Osteoblast (primary cell): Measurements from ENCODE around the gene FARSB. TPM values are rescaled to one million over a fixed set of nuclear protein-coding genes. Genes with fewer than 3 reads are reported as not detected.

Source experiments
- DNase-seq: peaks from one replicate; pipeline ENCODE4 v3.0.0; 2011; ENCODE audit warnings: low spot score, mixed read lengths; ENCODE audit not compliant: insufficient read length; ENCODE audit errors: missing footprints
- H2AFZ ChIP-seq: 2 replicates; pipeline ENCODE4 v1.6.0; 2011; ENCODE audit warnings: mild to moderate bottlenecking, low read length
- H3K27ac ChIP-seq: 2 replicates; pipeline ENCODE4 v1.5.1; 2011; ENCODE audit warnings: mild to moderate bottlenecking, low read depth, low read length, moderate library complexity
- H3K27me3 ChIP-seq: 2 replicates; pipeline ENCODE4 v1.6.0; 2012; ENCODE audit warnings: mild to moderate bottlenecking, control low read depth, inconsistent platforms, low read length, moderate library complexity; ENCODE audit not compliant: insufficient read depth
- H3K36me3 ChIP-seq: 2 replicates; pipeline ENCODE4 v1.5.1; 2011; ENCODE audit warnings: mild to moderate bottlenecking, low read length, control low read depth, moderate library complexity; ENCODE audit not compliant: insufficient read depth
- H3K4me1 ChIP-seq: 2 replicates; pipeline ENCODE4 v1.5.1; 2011; ENCODE audit warnings: mild to moderate bottlenecking, low read length, control low read depth, moderate library complexity; ENCODE audit not compliant: insufficient read depth
- H3K4me2 ChIP-seq: 2 replicates; pipeline ENCODE4 v1.6.0; 2011; ENCODE audit warnings: mild to moderate bottlenecking, low read length; ENCODE audit not compliant: insufficient read depth
- H3K4me3 ChIP-seq: fragments of 200-600 bp; sonication (generic); 3 replicates; pipeline ENCODE4 v1.5.1; 2012; ENCODE audit warnings: mild to moderate bottlenecking, low read length, inconsistent platforms; ENCODE audit not compliant: insufficient read depth
- H3K79me2 ChIP-seq: 2 replicates; pipeline ENCODE4 v1.6.0; 2012; ENCODE audit warnings: mild to moderate bottlenecking, low read length, control low read depth, inconsistent platforms; ENCODE audit not compliant: insufficient read depth
- H3K9me3 ChIP-seq: 2 replicates; pipeline ENCODE4 v1.5.1; 2011; ENCODE audit warnings: low read depth, low read length, control low read depth
- H4K20me1 ChIP-seq: 2 replicates; pipeline ENCODE4 v1.6.0; 2012; ENCODE audit warnings: mild to moderate bottlenecking, low read length, control low read depth; ENCODE audit not compliant: insufficient read depth
- total RNA-seq: library from RNA; depleted of rRNA; stranded (reverse); fragments of >200 nt; gene quantifications from 2 replicates; pipeline ENCODE4 v1.2.3, GENCODE V29; 2012
- TF ChIP-seq, protein P1 (sequence below): IDR thresholded peaks from 2 replicates; pipeline ENCODE4 v1.5.1; 2011; ENCODE audit warnings: mild to moderate bottlenecking, low read depth, low read length, moderate library complexity; ENCODE audit errors: extremely low read depth

The FARSB gene
- total RNA-seq, 1 donor, result 15.2 TPM

DNA sequence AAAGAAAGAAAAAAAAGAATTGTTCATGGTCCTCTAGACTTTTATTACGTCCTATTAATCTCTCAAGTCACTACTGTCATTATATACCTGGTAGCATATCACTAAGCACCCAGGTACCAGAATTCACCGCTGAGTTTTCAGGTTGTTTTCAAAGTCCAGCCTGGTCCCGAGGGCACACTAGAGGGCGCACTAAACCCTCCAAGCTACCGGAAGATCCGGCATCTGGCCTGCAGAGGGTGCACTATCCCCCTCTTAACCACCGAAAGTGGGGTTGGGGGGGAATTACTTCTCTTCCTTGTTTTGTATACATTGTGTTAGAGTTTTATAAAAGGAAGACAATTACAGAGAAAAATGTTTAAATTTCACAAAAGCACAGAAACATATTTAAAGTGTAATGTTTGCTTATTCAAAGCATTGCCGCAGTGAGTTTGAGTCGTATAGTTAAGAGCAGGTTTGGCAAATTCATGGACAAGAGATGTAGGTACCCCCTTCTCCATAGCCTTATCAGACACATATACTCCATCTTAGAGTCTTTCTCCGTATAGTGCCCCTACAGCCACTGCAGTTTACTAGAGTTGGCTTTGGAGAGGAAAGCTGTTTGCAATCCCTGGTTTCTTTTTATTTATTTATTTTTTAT lies 34.8 kb upstream of the FARSB start:
- peak overlapping the region; percentile 73 for H2AFZ ChIP-seq
- H3K79me2 ChIP-seq, result no peaks in the 10 kb centered on the region
- TF ChIP-seq, protein P1, sequence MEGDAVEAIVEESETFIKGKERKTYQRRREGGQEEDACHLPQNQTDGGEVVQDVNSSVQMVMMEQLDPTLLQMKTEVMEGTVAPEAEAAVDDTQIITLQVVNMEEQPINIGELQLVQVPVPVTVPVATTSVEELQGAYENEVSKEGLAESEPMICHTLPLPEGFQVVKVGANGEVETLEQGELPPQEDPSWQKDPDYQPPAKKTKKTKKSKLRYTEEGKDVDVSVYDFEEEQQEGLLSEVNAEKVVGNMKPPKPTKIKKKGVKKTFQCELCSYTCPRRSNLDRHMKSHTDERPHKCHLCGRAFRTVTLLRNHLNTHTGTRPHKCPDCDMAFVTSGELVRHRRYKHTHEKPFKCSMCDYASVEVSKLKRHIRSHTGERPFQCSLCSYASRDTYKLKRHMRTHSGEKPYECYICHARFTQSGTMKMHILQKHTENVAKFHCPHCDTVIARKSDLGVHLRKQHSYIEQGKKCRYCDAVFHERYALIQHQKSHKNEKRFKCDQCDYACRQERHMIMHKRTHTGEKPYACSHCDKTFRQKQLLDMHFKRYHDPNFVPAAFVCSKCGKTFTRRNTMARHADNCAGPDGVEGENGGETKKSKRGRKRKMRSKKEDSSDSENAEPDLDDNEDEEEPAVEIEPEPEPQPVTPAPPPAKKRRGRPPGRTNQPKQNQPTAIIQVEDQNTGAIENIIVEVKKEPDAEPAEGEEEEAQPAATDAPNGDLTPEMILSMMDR, result peak; percentile 100
- H3K4me2 ChIP-seq, result peak overlapping the region; percentile 52
- H3K4me3 ChIP-seq, result no peak overlapping the region
- DNase-seq, result peak; percentile 93
- no peaks in the 10 kb centered on the region for H4K20me1 ChIP-seq
- H3K36me3 ChIP-seq, result no peaks in the 10 kb centered on the region
- peaks cover 5% of the 10 kb centered on the region for H3K4me1 ChIP-seq
- H3K9me3 ChIP-seq, result no peaks in the 10 kb centered on the region
- H3K27ac ChIP-seq, result no peak overlapping the region
- peaks cover 6% of the 10 kb centered on the region for H3K27me3 ChIP-seq

DNA sequence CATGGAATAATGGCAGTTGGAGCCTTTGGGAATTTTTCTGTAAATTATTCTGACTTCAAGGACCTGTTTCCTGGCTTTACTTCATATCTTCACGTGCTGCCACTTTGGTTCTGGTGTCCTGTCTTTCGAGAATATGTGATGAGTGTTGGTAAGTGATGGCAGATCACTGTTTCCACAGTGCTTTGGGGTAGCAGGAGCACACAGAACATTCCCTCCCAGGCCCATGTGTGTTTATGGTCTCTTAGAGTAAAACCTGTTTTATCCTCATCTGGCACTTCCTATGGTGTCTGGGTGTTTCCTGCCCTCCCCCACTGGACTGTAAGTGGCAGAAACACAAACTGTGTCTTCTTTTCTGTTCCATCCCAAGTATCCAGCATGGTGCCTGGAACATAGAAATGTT lies 33.4 kb upstream of the FARSB start:
- Histone ChIP-seq H3K4me2 (no peak overlapping the region), H3K79me2 (no peaks in the 10 kb centered on the region), H3K36me3 (no peaks in the 10 kb centered on the region), H3K4me3 (no peak overlapping the region), H3K27me3 (peaks cover 6% of the 10 kb centered on the region), H2AFZ (peak overlapping the region; percentile 72), H3K27ac (no peak overlapping the region), H3K9me3 (no peaks in the 10 kb centered on the region), H4K20me1 (no peaks in the 10 kb centered on the region), H3K4me1 (peaks cover 5% of the 10 kb centered on the region)
- no peak for DNase-seq
- TF ChIP-seq, protein P1, result no peak

DNA sequence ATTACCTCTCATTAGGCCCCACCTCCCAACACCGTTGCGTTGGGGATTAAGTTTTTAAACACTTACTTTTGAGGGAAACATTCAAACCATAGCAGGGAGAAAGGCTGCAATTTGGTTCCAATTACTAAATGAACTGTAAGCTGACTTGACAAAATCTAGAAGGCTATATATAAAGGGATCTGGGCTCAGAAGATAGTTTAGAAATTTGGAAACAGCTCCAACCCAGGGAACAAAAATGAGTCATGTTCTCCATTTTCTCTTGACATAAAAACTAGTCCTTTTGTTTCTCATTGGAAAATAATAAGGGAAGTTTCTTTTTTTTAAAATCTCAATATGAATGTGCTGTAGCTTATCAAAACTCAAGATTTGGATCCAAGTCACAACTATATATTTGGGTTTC lies 33.0 kb upstream of the FARSB start:
- H3K4me1 ChIP-seq, result peaks cover 5% of the 10 kb centered on the region
- no peaks in the 10 kb centered on the region for H3K79me2 ChIP-seq
- no peak overlapping the region for H3K4me3 ChIP-seq
- H3K27ac ChIP-seq, result no peak overlapping the region
- H3K36me3 ChIP-seq, result no peaks in the 10 kb centered on the region
- DNase-seq, result no peak
- H3K9me3 ChIP-seq, result no peaks in the 10 kb centered on the region
- peak overlapping the region; percentile 72 for H2AFZ ChIP-seq
- H3K4me2 ChIP-seq, result no peak overlapping the region
- no peaks in the 10 kb centered on the region for H4K20me1 ChIP-seq
- TF ChIP-seq, protein P1, result no peak
- peaks cover 6% of the 10 kb centered on the region for H3K27me3 ChIP-seq

DNA sequence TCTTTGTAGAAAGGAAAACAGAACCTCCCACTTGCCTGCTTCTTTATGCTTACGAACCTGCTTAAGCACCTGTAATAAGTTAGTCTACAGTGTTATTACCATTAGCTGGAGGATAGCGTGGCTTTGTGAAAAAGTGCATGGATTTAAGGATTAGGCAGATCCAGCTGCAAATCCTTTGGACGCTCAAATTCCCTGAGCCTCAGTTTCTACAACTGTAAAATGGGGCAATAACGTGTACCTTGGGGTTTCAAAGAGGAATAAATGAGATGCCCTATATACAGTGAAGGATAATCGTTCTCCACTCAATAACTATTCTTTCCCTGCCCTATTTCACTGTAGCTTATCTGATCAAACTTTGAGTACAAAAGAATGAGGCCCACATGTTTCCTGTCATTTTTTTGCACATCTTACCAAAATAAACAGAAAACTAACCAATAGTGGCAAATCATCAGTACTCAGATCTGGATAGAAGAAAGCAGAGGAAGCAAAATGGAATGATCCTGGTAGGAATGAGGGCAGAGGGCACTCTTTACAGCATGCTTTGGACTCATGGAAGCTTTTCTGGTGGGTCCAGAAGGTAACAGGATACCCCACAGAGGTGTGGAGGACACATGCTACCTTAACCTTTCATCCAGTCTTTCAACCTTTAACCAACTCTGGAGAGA lies 30.3 kb upstream of the FARSB start:
- Histone ChIP-seq H3K27ac (no peak overlapping the region), H3K4me1 (peaks cover 5% of the 10 kb centered on the region), H3K36me3 (no peaks in the 10 kb centered on the region), H3K9me3 (no peaks in the 10 kb centered on the region), H4K20me1 (no peaks in the 10 kb centered on the region), H3K79me2 (no peaks in the 10 kb centered on the region), H3K27me3 (peaks cover 6% of the 10 kb centered on the region), H3K4me3 (no peak overlapping the region), H2AFZ (no peak overlapping the region), H3K4me2 (no peak overlapping the region)
- DNase-seq, result no peak
- TF ChIP-seq, protein P1, result no peak
